NCI-H226 (cell line): ENCODE data around the gene SASS6.

Experiments
- DNase-seq: peaks from one replicate; pipeline ENCODE4 v3.0.0-alpha.2; 2015

Gene SASS6

DNA sequence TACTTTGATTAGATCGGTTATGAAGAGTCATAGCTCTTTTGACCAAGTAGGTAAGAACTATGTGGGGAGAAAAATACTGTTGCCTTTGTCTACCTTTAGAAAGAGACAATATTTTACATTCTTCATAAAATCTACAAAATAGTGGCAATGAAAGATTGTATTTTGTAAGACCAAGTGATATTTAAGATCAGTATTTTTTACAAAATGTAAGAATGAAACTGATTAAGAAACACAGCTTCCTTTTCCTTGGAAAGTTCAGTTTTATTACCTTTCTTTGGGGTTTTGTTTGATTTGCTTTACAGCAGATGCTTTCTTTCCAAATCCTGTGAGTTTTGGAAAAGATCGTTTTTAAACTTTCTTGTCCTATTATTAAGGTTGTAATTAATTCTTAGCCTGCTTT is 93.1 kb downstream of the SASS6 start:
- no peak for DNase-seq

DNA sequence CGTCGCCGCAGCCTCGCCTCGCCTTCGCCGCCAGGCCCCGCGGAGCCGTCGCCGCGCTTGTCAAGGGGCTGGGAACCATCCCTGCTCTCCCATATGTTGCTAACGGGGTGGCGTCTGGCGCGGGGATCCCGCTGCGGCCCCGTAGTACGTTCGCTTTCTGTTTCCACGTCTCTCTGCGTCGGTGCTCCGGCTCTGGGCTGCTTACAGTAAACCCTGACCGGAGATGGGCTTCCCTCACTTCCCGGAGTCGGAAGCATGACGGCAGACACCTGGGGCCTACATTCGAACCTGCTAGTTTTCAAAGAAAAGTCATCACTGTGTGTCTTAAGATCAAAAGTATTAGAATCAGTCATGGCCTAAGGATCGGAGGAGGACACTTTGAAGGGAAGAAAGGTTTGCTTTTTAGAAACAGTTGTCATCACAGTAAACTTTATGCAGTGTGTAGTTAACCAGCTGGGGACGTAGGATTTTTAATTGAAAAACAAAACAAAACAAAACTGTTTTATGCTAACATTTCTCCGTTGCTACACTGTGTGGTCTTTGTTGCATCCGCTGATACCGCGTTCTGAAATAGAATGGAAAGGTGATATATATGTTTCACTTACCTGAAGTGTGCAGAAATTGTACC is 94.0 kb downstream of the SASS6 start:
- DNase-seq: peak; percentile 37

DNA sequence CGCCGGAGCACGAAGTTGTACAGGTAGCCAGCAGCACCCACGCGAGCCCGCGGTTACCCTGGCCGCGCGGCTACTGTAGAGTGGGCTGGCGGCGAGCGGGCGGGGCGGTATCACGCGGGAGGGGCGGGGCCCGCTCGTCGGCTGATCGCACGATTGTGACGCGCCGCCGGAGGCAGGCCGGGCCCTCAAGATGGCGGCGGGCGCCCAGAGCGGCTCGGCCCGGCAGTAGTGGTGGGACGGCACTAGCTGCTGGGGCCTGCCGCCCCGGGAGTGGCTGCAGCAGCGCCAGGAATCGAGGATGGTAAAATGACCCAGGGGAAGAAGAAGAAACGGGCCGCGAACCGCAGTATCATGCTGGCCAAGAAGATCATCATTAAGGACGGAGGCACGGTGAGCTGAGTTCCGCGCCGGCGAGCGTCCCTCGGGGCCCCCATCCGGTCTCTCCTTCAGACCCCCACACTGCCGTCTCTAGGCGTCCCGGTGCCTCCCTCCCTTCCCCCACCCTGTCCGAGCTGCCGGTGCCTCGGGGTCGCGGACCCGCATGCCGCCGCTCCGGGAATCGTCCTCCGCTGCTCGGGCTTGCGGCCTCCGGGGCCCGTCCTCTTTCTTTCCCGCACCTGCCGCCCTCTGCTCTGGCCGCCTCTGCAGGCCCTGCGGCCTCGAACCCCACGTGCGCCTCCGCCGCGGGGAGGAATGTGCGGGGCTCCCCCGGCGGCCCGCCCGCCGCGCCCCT is 94.6 kb downstream of the SASS6 start:
- peak; percentile 86 for DNase-seq

DNA sequence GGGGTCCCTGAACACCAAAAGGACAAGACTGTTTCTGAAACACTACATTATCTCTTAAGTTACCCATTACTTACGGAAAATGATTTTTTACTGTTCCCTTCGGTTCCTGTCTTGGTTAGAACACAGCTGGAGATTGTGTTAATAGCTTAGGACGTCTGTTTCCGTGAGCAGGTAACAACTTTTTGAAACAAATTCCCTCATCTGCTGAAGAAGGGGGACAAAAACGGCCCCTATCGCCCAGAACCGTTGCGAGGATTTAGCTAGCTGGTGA is 95.1 kb downstream of the SASS6 start:
- DNase-seq: no peak

DNA sequence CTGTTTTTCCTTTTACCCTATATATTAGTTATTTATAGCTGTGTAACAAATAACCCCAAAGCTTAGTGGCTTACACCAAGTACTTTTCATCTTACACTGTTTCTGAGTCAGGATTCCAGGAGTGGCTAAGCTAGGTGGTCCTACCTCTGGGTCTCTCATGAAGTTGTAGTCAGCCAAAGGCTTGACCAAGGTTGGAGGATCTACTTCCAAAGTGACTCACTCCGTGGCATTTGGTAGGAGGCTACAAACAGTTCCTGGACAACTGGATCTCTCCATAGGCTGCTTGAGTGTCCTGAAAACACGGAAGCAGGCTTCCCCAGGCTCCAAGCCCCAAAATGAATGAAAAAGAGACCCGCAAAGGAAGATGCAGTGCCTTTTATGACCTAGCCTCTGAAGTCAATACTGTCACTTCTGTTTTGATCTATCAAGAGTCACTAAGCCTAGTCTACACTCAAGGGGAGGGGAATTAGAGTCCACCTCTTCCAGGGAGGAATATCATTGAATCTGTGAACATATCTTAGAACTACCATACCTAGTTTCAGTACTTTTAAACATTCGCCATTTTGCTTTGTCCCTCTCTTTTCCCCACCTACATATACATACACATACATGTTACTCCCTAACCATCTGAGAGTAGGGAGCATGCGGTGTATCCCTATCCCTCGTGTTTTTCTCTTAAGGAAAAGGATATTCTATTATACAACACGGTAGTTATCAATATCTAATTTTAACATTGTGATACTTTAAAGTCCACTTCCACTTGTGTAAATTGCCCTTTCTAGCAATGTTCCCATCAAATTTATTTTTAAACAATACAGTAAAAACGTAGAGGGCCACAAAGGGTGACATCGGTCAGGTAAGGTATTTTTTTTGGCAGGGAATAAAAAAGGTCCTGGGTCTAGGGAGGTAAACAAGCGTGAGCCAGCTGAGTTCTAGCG is 95.7 kb downstream of the SASS6 start:
- peak; percentile 54 for DNase-seq

DNA sequence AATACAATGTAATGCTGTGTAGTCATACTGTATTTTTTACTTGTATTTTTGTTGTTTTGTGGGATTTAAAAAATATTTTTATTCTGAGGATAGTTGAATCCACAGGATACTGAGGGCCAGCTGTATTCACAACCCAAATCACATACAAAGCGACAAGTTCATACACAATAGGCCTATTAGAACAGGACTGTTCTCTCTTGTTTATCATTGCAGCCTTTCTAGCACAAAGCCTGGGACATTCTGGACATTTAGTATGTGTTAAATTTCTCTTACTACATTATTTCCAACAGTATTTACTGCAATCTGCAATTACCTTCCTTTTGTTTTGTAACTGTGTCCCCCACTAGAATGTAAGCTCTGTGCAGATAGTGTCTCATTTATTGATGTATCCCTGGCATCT is 97.5 kb downstream of the SASS6 start:
- DNase-seq: no peak

DNA sequence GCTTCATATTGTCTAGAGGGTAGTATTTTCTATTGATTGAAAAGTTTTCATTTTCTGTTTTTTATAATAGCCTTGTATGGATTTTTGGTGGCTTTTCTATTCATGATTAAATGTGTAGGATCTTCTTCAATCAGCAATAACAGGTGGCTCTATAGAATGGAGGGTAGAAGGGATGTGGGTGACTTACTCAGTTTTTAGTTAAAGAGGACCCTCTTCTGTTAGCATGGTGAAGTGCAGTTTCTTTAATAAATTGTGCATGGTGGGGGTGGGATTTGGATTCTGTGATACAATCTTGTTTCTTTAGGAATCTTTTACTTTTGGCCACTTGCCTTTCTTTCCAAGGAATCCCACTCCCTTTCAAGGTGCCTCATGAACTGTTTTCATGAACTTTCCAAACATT is 98.3 kb downstream of the SASS6 start:
- no peak for DNase-seq
